D721Med (cell line): ENCODE measurements around the gene ZNF341.
"Not testable (repeated sequence)": the region's sequence is repeated elsewhere in the genome, so short reads cannot be mapped to it uniquely, and the experiment has no call there.

Source experiments
- DNase-seq: peaks from one replicate; pipeline ENCODE4 v3.0.0; 2011; ENCODE audit warnings: low spot score; ENCODE audit not compliant: insufficient read length
- FAIRE-seq: peaks from 2 replicates; lab custom pipeline; 2011; peaks lifted over from hg19 to GRCh38; lab: Jason Lieb, UNC
- CTCF ChIP-seq: IDR thresholded peaks from 2 replicates; pipeline ENCODE4 v1.5.1; 2012; ENCODE audit warnings: mild to moderate bottlenecking, control low read depth; ENCODE audit not compliant: insufficient read depth; ENCODE audit errors: missing control alignments

ZNF341 gene

GRCh38 chr20:33789109-33789857 lies 57.5 kb downstream of the ZNF341 start:
- DNase-seq (no peak), FAIRE-seq (no peak)
- no peak for TF ChIP-seq CTCF

- no peak for FAIRE-seq
- TF ChIP-seq CTCF, result no peak
These were observed 58.0 kb downstream of the ZNF341 start for GRCh38 chr20:33789858-33790182.

GRCh38 chr20:33790566-33790965 lies 58.8 kb downstream of the ZNF341 start:
- FAIRE-seq (no peak), DNase-seq (no peak)
- no peak for TF ChIP-seq CTCF

More at GRCh38 chr20:33789858-33790182, 58.0 kb downstream of the ZNF341 start:
- DNase-seq, result no peak

- no peak for FAIRE-seq
- TF ChIP-seq CTCF, result no peak
These were observed 59.2 kb downstream of the ZNF341 start for GRCh38 chr20:33791021-33791420.

GRCh38 chr20:33791540-33791939 lies 59.7 kb downstream of the ZNF341 start:
- FAIRE-seq (no peak), DNase-seq (no peak)

More at GRCh38 chr20:33791021-33791420, 59.2 kb downstream of the ZNF341 start:
- no peak for DNase-seq

GRCh38 chr20:33791959-33792597 lies 60.3 kb downstream of the ZNF341 start:
- DNase-seq (peak; percentile 73), FAIRE-seq (no peak)
- TF ChIP-seq CTCF, result peak; percentile 79

More at GRCh38 chr20:33791540-33791939, 59.7 kb downstream of the ZNF341 start:
- TF ChIP-seq CTCF, result no peak

GRCh38 chr20:33792598-33792989 lies 60.8 kb downstream of the ZNF341 start:
- FAIRE-seq, DNase-seq: not testable (repeated sequence)
